Osteoblast (primary cell): Measurements from ENCODE around the gene DNAH8. TPM values are rescaled to one million over a fixed set of nuclear protein-coding genes. Genes with fewer than 3 reads are reported as not detected.

Experiments used
- DNase-seq: peaks from one replicate; pipeline ENCODE4 v3.0.0; 2011; ENCODE audit warnings: low spot score, mixed read lengths; ENCODE audit not compliant: insufficient read length; ENCODE audit errors: missing footprints
- H2AFZ ChIP-seq: 2 replicates; pipeline ENCODE4 v1.6.0; 2011; ENCODE audit warnings: mild to moderate bottlenecking, low read length
- H3K27ac ChIP-seq: 2 replicates; pipeline ENCODE4 v1.5.1; 2011; ENCODE audit warnings: mild to moderate bottlenecking, low read depth, low read length, moderate library complexity
- H3K27me3 ChIP-seq: 2 replicates; pipeline ENCODE4 v1.6.0; 2012; ENCODE audit warnings: mild to moderate bottlenecking, control low read depth, inconsistent platforms, low read length, moderate library complexity; ENCODE audit not compliant: insufficient read depth
- H3K36me3 ChIP-seq: 2 replicates; pipeline ENCODE4 v1.5.1; 2011; ENCODE audit warnings: mild to moderate bottlenecking, low read length, control low read depth, moderate library complexity; ENCODE audit not compliant: insufficient read depth
- H3K4me1 ChIP-seq: 2 replicates; pipeline ENCODE4 v1.5.1; 2011; ENCODE audit warnings: mild to moderate bottlenecking, low read length, control low read depth, moderate library complexity; ENCODE audit not compliant: insufficient read depth
- H3K4me2 ChIP-seq: 2 replicates; pipeline ENCODE4 v1.6.0; 2011; ENCODE audit warnings: mild to moderate bottlenecking, low read length; ENCODE audit not compliant: insufficient read depth
- H3K4me3 ChIP-seq: fragments of 200-600 bp; sonication (generic); 3 replicates; pipeline ENCODE4 v1.5.1; 2012; ENCODE audit warnings: mild to moderate bottlenecking, low read length, inconsistent platforms; ENCODE audit not compliant: insufficient read depth
- H3K79me2 ChIP-seq: 2 replicates; pipeline ENCODE4 v1.6.0; 2012; ENCODE audit warnings: mild to moderate bottlenecking, low read length, control low read depth, inconsistent platforms; ENCODE audit not compliant: insufficient read depth
- H3K9me3 ChIP-seq: 2 replicates; pipeline ENCODE4 v1.5.1; 2011; ENCODE audit warnings: low read depth, low read length, control low read depth
- H4K20me1 ChIP-seq: 2 replicates; pipeline ENCODE4 v1.6.0; 2012; ENCODE audit warnings: mild to moderate bottlenecking, low read length, control low read depth; ENCODE audit not compliant: insufficient read depth
- CTCF ChIP-seq: IDR thresholded peaks from 2 replicates; pipeline ENCODE4 v1.5.1; 2011; ENCODE audit warnings: mild to moderate bottlenecking, low read depth, low read length, moderate library complexity; ENCODE audit errors: extremely low read depth
- total RNA-seq: library from RNA; depleted of rRNA; stranded (reverse); fragments of >200 nt; gene quantifications from 2 replicates; pipeline ENCODE4 v1.2.3, GENCODE V29; 2012

Gene DNAH8
- total RNA-seq, 1 donor = 0.36 TPM

GRCh38 chr6:38988736-38989449 is 273.8 kb downstream of the DNAH8 start:
- no peak for TF ChIP-seq CTCF
- Histone ChIP-seq H3K4me1 (no peaks in the 10 kb centered on the region), H3K27me3 (peaks cover 5% of the 10 kb centered on the region), H3K36me3 (no peaks in the 10 kb centered on the region), H3K4me3 (no peak overlapping the region), H2AFZ (no peak overlapping the region), H3K9me3 (no peaks in the 10 kb centered on the region), H4K20me1 (no peaks in the 10 kb centered on the region), H3K4me2 (no peak overlapping the region), H3K79me2 (no peaks in the 10 kb centered on the region), H3K27ac (no peak overlapping the region)
- peak; percentile 6 for DNase-seq

GRCh38 chr6:38990475-38990874 is 275.4 kb downstream of the DNAH8 start:
- peaks cover 5% of the 10 kb centered on the region for H3K27me3 ChIP-seq

GRCh38 chr6:38996676-38997075 is 281.6 kb downstream of the DNAH8 start:
- Histone ChIP-seq H3K79me2 (no peaks in the 10 kb centered on the region), H3K4me3 (no peak overlapping the region), H3K4me2 (no peak overlapping the region), H3K9me3 (no peaks in the 10 kb centered on the region), H3K36me3 (no peaks in the 10 kb centered on the region), H4K20me1 (no peaks in the 10 kb centered on the region), H3K27ac (no peak overlapping the region), H3K27me3 (no peaks in the 10 kb centered on the region), H3K4me1 (no peaks in the 10 kb centered on the region), H2AFZ (no peak overlapping the region)
- TF ChIP-seq CTCF = no peak
- DNase-seq = no peak

More at GRCh38 chr6:38990475-38990874, 275.4 kb downstream of the DNAH8 start:
- no peak overlapping the region for H3K4me2 ChIP-seq
- no peak overlapping the region for H3K27ac ChIP-seq
- H3K9me3 ChIP-seq = no peaks in the 10 kb centered on the region
- no peaks in the 10 kb centered on the region for H3K79me2 ChIP-seq
- no peak for DNase-seq
- H3K4me1 ChIP-seq = no peaks in the 10 kb centered on the region
- H2AFZ ChIP-seq = no peak overlapping the region
- H4K20me1 ChIP-seq = no peaks in the 10 kb centered on the region
- no peaks in the 10 kb centered on the region for H3K36me3 ChIP-seq
- H3K4me3 ChIP-seq = no peak overlapping the region
- TF ChIP-seq CTCF = no peak

- Histone ChIP-seq H3K4me3 (no peak overlapping the region), H3K27me3 (no peaks in the 10 kb centered on the region), H3K4me2 (no peak overlapping the region), H3K79me2 (no peaks in the 10 kb centered on the region), H3K4me1 (no peaks in the 10 kb centered on the region), H3K36me3 (no peaks in the 10 kb centered on the region), H3K27ac (no peak overlapping the region), H2AFZ (no peak overlapping the region), H3K9me3 (no peaks in the 10 kb centered on the region), H4K20me1 (no peaks in the 10 kb centered on the region)
- DNase-seq = peak; percentile 55
- TF ChIP-seq CTCF = peak; percentile 56
These were observed 282.1 kb downstream of the DNAH8 start for GRCh38 chr6:38997128-38997761.
